HEK293 (cell line): Measurements from ENCODE around the gene PLSCR1.

Experiments used
- GLIS1 ChIP-seq: fragments of 450-650 bp; formaldehyde crosslinking; IDR thresholded peaks from 2 replicates; pipeline ENCODE4 v1.5.1; 2016; ENCODE audit warnings: missing biosample characterization, missing genetic modification characterization
- ZBTB20 ChIP-seq: fragments of 450-650 bp; formaldehyde crosslinking; IDR thresholded peaks from 2 replicates; pipeline ENCODE4 v1.5.1; 2016; ENCODE audit warnings: missing biosample characterization, missing genetic modification characterization
- ZNF560 ChIP-seq: fragments of 450-650 bp; formaldehyde crosslinking; IDR thresholded peaks from 2 replicates; pipeline ENCODE4 v1.5.1; 2017; ENCODE audit warnings: missing biosample characterization, missing genetic modification characterization, borderline replicate concordance
- TF ChIP-seq, protein P1 (sequence below): fragments of 450-650 bp; formaldehyde crosslinking; IDR thresholded peaks from 2 replicates; pipeline ENCODE4 v1.5.1; 2016; ENCODE audit warnings: missing biosample characterization, missing genetic modification characterization

DNA sequence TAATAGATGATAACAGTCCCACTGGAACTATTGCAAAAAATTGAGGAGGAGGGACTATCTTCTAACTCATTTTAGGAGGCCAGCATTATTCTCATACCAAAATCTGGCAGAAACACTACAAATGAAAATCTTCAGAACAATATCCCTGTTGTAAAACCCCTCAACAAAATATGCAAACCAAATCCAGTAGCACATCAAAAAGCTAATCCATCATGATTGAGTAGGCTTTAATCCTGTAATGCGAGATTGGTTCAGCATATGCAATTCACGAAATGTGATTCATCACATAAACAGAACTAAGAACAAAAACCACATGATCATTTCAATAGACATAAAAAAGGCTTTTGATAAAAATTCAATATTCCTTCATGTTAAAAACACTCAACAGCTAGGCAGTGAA is 51.2 kb downstream of the PLSCR1 start:
- TF ChIP-seq GLIS1 (tag by site-specific recombination) (no peak), ZNF560 (tag by site-specific recombination) (no peak), ZBTB20 (tag by site-specific recombination) (no peak)
- TF ChIP-seq, protein P1, sequence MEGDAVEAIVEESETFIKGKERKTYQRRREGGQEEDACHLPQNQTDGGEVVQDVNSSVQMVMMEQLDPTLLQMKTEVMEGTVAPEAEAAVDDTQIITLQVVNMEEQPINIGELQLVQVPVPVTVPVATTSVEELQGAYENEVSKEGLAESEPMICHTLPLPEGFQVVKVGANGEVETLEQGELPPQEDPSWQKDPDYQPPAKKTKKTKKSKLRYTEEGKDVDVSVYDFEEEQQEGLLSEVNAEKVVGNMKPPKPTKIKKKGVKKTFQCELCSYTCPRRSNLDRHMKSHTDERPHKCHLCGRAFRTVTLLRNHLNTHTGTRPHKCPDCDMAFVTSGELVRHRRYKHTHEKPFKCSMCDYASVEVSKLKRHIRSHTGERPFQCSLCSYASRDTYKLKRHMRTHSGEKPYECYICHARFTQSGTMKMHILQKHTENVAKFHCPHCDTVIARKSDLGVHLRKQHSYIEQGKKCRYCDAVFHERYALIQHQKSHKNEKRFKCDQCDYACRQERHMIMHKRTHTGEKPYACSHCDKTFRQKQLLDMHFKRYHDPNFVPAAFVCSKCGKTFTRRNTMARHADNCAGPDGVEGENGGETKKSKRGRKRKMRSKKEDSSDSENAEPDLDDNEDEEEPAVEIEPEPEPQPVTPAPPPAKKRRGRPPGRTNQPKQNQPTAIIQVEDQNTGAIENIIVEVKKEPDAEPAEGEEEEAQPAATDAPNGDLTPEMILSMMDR (tag by site-specific recombination): no peak
